ENCODE measurements around the gene CD248.
"Not testable (repeated sequence)": the region's sequence is repeated elsewhere in the genome, so short reads cannot be mapped to it uniquely, and the experiment has no call there.

The CD248 gene

DNA sequence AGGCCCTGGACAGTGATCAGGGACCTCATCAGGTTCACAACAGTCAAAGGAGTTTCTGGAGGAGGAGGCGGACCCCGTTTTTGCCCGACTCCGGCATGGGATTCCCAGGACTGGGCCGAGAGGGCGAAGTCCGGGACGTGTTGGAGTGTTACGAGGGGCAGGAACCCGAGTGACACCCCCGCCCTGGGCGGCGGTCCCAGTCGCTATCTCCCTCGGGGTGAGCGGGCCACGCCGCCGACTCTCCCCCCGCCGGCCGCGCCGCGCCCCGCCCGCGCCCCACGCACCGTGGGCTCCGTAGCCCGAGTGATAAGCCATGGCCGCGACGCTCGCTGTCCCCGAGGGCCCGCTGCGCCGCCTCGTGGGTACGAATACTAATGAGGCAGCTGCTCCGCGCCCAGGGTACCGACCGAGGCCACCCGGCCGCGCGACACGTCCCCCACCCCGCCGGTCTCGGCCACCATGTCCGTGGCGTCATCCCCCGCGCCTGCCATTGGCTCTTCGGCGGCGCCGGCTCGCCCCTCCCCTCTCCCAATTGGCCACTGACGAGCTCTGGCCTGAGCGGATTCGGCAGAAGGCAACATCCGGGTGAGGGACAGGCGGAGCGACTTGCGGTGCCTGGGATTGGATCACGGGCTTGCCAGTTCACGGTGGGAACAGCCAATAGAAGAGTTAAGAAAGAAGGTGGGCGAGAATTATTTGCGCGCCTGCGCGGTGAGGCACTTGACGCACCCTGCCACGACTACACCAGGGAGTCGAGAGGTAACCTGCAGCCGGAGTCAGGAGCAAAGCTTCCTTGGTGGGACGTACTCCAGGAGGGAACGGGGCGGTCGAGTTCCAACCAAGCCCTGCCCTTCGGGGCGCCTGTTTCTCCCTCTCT lies 27.9 kb downstream of the CD248 start, which contains the start of gene YIF1A:
Gene YIF1A, minus strand, starts transcription at position 473 of the 877 bp plus-strand sequence. Its CDS starts 158 bp downstream, at position 315.
- peak; percentile 98 to 100 (median 99) for DNase-seq

DNA sequence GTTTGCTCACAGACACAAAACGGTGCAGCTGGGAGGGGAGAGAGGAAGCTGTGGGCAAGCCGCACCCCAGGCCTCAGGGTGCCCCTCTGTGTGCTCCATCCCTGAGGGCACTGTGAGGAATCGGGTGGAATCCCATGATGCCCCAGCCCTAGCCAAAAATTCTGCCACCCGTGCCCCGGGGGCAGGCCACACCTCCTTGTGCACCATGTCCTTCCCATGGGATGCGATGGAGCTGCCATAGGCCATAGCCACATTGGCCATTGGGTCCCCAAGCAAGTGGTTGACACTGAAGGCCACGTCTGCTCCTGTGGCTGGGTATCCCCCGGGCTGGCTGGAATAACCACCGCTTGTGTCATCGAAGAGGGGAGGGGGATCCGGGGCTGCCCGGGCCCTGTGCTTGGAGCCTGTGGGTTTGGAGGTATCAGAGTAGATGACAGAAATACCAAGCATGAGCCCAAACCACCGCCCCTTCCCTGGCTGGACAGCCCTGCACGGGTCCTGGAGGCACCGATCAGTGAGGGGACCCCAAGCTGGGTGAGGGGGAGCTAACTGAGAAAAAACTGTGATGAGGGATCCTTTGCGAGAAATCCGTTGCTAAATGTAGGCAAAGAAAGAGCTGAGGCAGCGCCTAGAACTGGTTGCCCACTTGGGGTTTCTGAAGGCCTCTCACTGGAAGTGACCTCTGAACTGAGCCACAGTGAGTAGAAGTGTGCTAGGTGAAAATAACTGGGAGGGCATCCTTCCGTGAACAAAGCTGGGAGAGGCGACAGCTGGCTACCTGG lies 28.8 kb downstream of the CD248 start:
- DNase-seq: no peak

GRCh38 chr11:66287211-66287888 lies 29.5 kb downstream of the CD248 start:
- DNase-seq: peak; percentile 35 to 69 (median 62)

DNA sequence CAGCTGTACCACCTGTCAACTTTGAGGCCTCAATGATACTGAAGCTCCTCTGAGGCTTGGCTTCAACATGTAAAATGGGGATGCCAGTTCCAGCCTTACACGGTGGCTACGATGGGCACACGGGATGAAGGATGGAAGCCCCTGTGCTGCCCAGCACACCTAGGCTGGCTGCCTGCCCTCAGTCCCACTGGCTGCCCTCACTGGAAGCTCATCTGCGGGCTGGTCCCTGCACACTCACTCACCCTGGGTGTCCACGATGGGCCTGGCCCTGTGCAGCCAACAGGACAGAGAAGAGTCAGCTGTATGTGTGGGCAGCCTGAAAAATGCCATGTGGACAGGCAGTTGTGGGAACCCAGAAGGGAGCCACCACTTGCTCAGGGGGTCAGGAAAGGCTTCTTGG lies 30.1 kb downstream of the CD248 start:
- DNase-seq: no peak

- no peak for DNase-seq
These were observed 31.4 kb downstream of the CD248 start for GRCh38 chr11:66285250-66285947.

- no peak for DNase-seq
These were observed 32.2 kb downstream of the CD248 start for GRCh38 chr11:66284526-66285078.

DNA sequence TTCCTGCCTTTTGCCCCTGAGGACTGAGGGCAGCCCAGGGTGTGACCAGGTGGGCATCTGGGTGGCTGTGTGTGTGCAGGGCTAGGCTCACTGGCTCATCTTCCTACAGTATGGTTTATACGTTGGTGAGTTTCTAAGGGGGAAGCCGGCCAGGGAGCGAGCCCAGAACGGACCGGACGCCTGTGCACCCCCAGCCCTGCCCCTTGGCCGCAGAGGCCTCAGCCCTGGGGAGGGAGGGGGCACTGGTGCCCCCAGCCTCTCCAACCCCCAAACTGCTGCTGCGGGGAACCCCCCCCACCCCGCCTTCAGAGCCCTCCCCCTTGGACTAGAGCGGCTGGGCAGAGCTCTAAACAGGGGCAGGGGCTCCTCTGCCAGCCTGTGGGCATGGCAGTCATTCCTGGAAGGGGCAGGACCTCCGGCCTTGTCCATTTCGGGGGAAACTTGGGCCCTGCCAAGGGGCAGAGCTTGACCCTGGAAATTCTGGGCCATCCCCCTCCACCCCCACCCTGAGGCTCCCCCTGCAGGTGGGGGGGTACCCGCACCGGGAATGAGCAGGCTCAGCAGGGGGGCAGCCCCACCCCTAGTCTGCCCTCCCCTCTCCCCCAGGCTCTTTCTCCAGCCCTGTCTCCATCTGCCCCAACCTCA lies 33.3 kb downstream of the CD248 start:
- DNase-seq: no peak

GRCh38 chr11:66282468-66283455 lies 34.1 kb downstream of the CD248 start:
- DNase-seq: peak; percentile 97 to 99 (median 98)

DNA sequence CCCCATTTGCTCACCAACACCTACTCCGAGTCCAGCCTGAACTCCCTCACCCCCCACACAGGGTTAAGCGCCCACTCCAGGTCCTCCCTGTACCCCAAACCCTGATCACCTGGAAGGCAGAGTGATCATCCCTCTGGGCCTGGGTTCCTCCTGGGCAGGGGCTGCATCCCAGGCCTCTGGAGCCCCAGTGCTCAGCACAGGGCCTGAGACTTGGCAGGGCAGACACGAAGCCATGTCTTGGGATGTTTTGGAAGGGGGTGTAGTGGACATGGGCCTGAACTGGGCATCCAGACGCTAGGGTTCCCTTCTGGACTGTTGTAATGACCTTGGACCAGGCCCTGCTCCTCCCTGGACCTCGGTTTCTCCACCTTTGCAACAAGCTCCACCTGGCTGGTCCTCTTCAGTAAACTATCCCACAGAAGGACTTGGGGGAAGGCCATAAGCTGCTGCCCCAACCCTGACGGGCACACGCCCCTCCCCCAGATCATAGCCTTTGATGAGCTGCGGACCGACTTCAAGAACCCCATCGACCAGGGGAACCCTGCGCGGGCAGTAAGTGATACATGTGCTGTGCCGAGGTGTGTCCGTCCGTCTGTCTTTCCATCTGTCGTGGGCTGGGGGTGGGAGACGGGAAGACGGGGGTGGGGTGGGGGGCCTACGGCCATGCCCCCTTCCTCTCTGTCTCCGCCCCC lies 34.9 kb downstream of the CD248 start:
- no peak for DNase-seq

DNA sequence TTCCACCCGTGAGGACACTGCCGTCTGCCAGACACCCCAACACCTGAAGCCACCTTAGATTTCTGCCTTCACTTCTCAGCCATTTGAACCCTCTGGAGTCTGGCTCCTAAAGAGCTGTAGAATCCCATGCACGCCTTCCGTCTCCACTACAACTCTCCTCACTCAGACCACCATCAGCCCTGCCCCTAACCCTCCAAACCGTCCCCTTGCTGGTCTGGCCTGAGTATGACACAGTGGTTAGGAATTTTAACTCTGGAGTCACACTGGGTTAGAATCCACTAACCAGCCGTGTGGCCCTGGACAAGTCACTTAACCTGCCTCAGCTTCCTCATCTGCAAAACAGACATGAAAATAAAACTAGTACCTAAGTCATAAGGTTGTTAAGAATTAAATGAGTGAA lies 35.8 kb downstream of the CD248 start:
- DNase-seq: no peak

- no peak for DNase-seq
These were observed 36.4 kb downstream of the CD248 start for GRCh38 chr11:66280428-66280827.

DNA sequence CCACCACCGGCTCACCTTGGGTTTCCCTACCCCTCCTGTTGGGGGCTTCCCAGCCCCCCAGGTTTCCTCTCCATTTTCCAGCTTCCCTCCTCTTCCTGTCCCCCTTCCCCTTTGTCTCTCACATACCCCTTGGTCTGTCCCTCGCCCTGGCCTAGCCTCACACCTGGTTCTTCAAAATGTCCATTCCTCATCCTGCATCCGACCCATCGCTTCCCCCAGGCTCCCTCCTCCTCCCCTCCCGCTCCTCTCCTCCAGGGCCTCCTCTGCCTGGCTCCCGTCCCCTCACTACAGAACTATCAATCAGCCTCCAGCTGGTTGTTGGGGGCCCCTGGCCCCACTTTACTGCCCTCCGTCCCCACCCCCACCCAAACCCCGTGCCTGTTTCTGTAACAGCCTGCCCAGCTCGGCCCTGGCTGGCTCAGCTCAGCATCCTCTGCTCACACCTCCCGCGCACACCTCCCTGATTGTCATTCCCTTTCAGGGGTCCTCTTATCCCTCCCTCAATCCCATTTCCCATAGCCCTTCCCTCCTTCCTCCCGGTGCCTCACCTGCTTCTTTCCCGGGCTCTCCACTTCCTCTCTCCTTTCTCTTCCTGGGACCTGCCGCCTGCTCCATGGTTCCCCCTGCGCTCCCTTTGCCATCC lies 37.6 kb downstream of the CD248 start:
- no peak for DNase-seq

- DNase-seq: no peak
These were observed 38.3 kb downstream of the CD248 start for GRCh38 chr11:66278363-66279091.

DNA sequence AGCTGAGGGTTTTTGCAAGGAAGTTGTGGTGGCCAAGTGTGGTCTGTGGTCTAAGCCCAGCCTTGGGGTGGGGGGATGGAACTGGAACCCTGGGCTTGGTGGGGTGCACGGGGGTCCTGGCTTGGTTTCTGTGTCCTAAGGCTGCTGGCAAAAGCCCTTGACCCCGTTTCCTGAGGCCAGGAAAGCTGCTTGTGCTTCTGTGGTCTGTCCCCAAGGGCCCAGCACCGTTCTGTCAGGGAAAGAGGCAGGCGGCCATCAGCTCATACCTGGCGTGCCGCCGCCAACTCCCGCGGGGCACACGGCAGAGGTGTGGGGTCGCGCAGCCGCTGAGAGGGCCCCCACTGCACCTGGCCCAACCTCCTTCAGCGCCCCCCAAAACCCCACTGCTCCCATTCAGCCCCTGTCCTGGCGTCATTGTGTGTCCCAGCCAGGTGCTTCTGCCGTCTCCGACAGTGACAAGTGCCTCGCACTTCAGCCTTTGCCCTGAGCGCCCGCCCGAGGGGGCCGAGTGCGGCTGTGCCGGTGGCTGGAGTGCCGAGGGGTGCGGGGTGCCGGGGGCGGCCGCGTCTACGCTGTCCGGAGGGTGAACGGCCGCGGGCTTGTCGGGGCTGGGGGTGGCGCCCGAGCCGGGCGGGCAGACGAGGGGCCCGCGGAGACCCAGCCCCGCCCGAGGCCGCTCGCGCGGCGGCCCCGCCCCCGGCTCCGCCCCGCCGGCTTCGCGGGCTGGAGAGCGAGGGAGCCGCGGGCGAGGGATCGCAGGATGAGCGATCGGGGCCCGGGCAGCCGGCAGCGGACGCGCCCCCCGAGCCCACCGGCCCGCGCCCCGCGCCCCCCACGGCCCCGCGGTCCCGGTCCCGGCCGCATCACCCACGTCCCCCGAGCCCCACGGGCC lies 39.1 kb downstream of the CD248 start, which contains the start of gene CNIH2:
Gene CNIH2, plus strand, starts transcription at position 705 of the 892 bp plus-strand sequence. CDS start 282 bp downstream, outside the sequence.
- peak in 3 of 4 experiments; percentile 18 to 61 (median 51) for DNase-seq

GRCh38 chr11:66277064-66277463 lies 39.8 kb downstream of the CD248 start:
- not testable (repeated sequence) for DNase-seq

DNA sequence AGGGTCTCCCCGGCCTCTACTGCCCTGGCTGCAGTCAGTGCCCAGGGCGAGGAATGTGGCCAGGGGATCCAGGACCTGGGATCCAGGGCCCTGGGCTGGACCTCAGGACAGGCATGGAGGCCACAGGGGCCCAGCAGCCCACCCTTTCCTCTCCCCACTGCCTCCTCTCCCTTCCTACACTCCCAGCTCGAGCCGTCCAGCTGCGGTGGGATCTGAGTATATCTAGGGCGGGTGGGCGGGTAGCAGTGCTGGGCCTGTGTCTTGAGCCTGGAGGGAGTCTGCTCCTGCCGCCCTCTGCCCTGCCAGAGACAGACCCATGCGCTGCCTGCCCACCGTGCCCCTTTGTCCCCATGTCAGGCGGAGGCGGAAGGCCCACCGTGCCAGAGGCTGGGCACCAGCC lies 40.2 kb downstream of the CD248 start:
- not testable (repeated sequence) for DNase-seq
